ENCODE results near the gene SRSF3.

The SRSF3 gene

DNA sequence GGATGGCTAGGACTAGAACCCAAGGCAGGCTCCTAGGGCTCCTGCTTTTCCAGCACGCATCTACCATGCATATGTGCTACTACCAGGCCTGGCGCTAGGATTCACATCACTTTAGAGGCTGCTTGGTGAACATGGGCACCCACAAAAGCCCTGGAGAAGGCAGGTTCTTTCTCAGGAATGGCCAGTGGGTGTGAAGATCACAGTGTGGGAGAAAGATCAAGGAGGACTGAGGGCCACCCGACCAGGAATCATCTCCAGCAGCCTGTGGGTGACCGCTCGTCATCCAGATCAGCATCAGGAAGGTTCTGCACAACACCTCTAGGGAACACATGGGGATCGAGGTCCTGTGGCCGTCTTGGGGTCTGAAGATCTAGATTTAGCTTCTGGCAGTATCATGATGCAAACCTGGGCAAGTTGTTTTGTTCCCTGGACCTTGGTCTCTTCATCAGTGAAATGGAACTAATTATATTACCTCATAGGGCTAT, 27.3 kb downstream of the SRSF3 start:
- ChIA-PET CTCF (no interaction called here), POLR2A (no interaction called here)
- TF ChIP-seq NFRKB (IDR thresholded peaks at IDR 0.05) (no peak), BHLHE40 (IDR thresholded peaks at IDR 0.05; ENCODE audit: borderline replicate concordance) (no peak)
- DNase-seq (ENCODE audit: extremely low spot score) = no peak

- POLR2A ChIA-PET = interaction anchor here (1.0 kb wide), 1 partner anchor 55 kb away, joined by 3 read pairs; the partner anchor contains the start of gene CDKN1A
These were observed 28.9 kb downstream of the SRSF3 start for GRCh38 chr6:36622901-36623546.

GRCh38 chr6:36623547-36624459, 29.6 kb downstream of the SRSF3 start:
- ChIA-PET POLR2A (interaction anchor here (1.0 to 3.4 kb wide), 2 partner anchors 55 kb away, joined by 3 to 19 read pairs; partner anchors contain the start of gene CDKN1A), CTCF (interaction anchor here (0.8 to 4.5 kb wide), 4 partner anchors 9 to 59 kb away, joined by 3 to 25 read pairs (median 3); partner anchors contain the start of gene CDKN1A)
- TF ChIP-seq L3MBTL2 (conservative IDR thresholded peaks at IDR 0.05) (no peak), ARNT (IDR thresholded peaks at IDR 0.05) (no peak), SP1 (IDR thresholded peaks at IDR 0.05) (no peak), SUZ12 (IDR thresholded peaks at IDR 0.05) (no peak), NFRKB (IDR thresholded peaks at IDR 0.05) (no peak), ELF4 (IDR thresholded peaks at IDR 0.05) (no peak), FOXA1 (IDR thresholded peaks at IDR 0.05) (no peak), CTBP1 (IDR thresholded peaks at IDR 0.05; ENCODE audit: borderline replicate concordance) (no peak), LEF1 (IDR thresholded peaks at IDR 0.05; ENCODE audit: borderline replicate concordance) (no peak), FOXK2 (IDR thresholded peaks at IDR 0.05) (no peak), ZNF384 (IDR thresholded peaks at IDR 0.05) (no peak), TARDBP (IDR thresholded peaks at IDR 0.05) (no peak), PKNOX1 (IDR thresholded peaks at IDR 0.05) (no peak), FOXM1 (IDR thresholded peaks at IDR 0.05; ENCODE audit: borderline replicate concordance) (no peak), BHLHE40 (IDR thresholded peaks at IDR 0.05; ENCODE audit: borderline replicate concordance) (no peak), HDGF (IDR thresholded peaks at IDR 0.05; ENCODE audit: borderline replicate concordance) (no peak)
- peak; percentile 85 for DNase-seq (ENCODE audit: extremely low spot score)

More at GRCh38 chr6:36622901-36623546, 28.9 kb downstream of the SRSF3 start:
- no peak for DNase-seq (ENCODE audit: extremely low spot score)
- CTCF ChIA-PET = interaction anchor here (0.6 to 4.5 kb wide), 2 partner anchors 57 to 941 kb away, joined by 3 to 25 read pairs; partner anchors contain the start of gene CDKN1A
- TF ChIP-seq LEF1 (IDR thresholded peaks at IDR 0.05; ENCODE audit: borderline replicate concordance) (no peak), BHLHE40 (IDR thresholded peaks at IDR 0.05; ENCODE audit: borderline replicate concordance) (no peak), HDGF (IDR thresholded peaks at IDR 0.05; ENCODE audit: borderline replicate concordance) (no peak), SUZ12 (IDR thresholded peaks at IDR 0.05) (no peak), FOXA1 (IDR thresholded peaks at IDR 0.05) (no peak), L3MBTL2 (conservative IDR thresholded peaks at IDR 0.05) (no peak), CTBP1 (IDR thresholded peaks at IDR 0.05; ENCODE audit: borderline replicate concordance) (no peak), TARDBP (IDR thresholded peaks at IDR 0.05) (no peak), FOXK2 (IDR thresholded peaks at IDR 0.05) (no peak)

GRCh38 chr6:36624461-36625157, 30.4 kb downstream of the SRSF3 start:
- TF ChIP-seq TARDBP (IDR thresholded peaks at IDR 0.05) = no peak
- TF ChIP-seq NFRKB (IDR thresholded peaks at IDR 0.05) = no peak
- TF ChIP-seq SP1 (IDR thresholded peaks at IDR 0.05) = no peak
- TF ChIP-seq FOXM1 (IDR thresholded peaks at IDR 0.05; ENCODE audit: borderline replicate concordance) = no peak
- TF ChIP-seq BHLHE40 (IDR thresholded peaks at IDR 0.05; ENCODE audit: borderline replicate concordance) = no peak
- no peak for TF ChIP-seq SUZ12 (IDR thresholded peaks at IDR 0.05)
- no peak for TF ChIP-seq HDGF (IDR thresholded peaks at IDR 0.05; ENCODE audit: borderline replicate concordance)
- no peak for TF ChIP-seq LEF1 (IDR thresholded peaks at IDR 0.05; ENCODE audit: borderline replicate concordance)
- no peak for TF ChIP-seq ARNT (IDR thresholded peaks at IDR 0.05)
- TF ChIP-seq CTBP1 (IDR thresholded peaks at IDR 0.05; ENCODE audit: borderline replicate concordance) = no peak
- TF ChIP-seq FOXA1 (IDR thresholded peaks at IDR 0.05) = no peak
- TF ChIP-seq L3MBTL2 (conservative IDR thresholded peaks at IDR 0.05) = no peak
- ChIA-PET CTCF (interaction anchor here (0.8 to 4.5 kb wide), 4 partner anchors 10 to 58 kb away, joined by 3 to 25 read pairs (median 3); partner anchors contain the start of gene CDKN1A), POLR2A (interaction anchor here (3.4 kb wide), 1 partner anchor 55 kb away, joined by 19 read pairs; the partner anchor contains the start of gene CDKN1A)
- no peak for DNase-seq (ENCODE audit: extremely low spot score)

DNA sequence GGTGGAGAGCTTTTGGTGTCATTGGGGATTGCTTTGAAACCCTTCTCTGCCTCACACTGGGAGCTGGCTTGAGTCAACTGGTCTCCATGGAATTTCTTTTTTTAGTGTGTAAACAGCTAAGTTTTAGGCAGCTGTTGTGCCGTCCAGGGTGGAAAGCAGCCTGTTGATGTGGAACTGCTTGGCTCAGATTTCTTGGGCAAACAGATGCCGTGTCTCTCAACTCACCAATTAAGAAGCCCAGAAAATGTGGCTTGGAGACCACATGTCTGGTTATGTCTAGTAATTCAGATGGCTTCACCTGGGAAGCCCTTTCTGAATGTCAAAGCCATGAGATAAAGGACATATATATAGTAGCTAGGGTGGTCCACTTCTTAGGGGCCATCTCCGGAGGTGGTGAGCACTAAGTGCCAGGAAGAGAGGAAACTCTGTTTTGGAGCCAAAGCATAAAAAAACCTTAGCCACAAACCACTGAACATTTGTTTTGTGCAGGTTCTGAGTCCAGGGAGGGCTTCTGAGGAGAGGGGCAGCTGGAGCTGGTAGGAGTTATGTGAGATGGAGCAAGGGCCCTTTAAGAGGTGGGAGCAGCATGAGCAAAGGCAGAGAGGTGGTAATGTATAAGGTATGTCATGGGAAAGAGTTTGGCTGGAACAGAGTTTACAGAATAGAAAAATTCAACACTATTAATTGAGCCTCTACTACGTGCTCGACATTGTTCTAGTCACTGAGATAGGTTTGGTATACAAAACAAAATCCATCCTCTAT, 31.2 kb downstream of the SRSF3 start:
- no peak for TF ChIP-seq NFRKB (IDR thresholded peaks at IDR 0.05)
- ChIA-PET CTCF (interaction anchor here (0.8 to 4.5 kb wide), 2 partner anchors 20 to 54 kb away, joined by 3 to 25 read pairs; partner anchors contain the start of gene CDKN1A), POLR2A (interaction anchor here (3.4 kb wide), 1 partner anchor 54 kb away, joined by 19 read pairs; the partner anchor contains the start of gene CDKN1A)
- DNase-seq (ENCODE audit: extremely low spot score) = no peak

- no peak for DNase-seq (ENCODE audit: extremely low spot score)
- POLR2A ChIA-PET = interaction anchor here (3.4 kb wide), 1 partner anchor 53 kb away, joined by 19 read pairs; the partner anchor contains the start of gene CDKN1A
- TF ChIP-seq CTBP1 (IDR thresholded peaks at IDR 0.05; ENCODE audit: borderline replicate concordance) (no peak), SP1 (IDR thresholded peaks at IDR 0.05) (no peak), FOXK2 (IDR thresholded peaks at IDR 0.05) (no peak), L3MBTL2 (conservative IDR thresholded peaks at IDR 0.05) (no peak), HDGF (IDR thresholded peaks at IDR 0.05; ENCODE audit: borderline replicate concordance) (no peak), PKNOX1 (IDR thresholded peaks at IDR 0.05) (no peak), TARDBP (IDR thresholded peaks at IDR 0.05) (no peak), LEF1 (IDR thresholded peaks at IDR 0.05; ENCODE audit: borderline replicate concordance) (no peak), ARNT (IDR thresholded peaks at IDR 0.05) (no peak), FOXM1 (IDR thresholded peaks at IDR 0.05; ENCODE audit: borderline replicate concordance) (no peak)
- CTCF ChIA-PET = interaction anchor here (4.5 kb wide), 1 partner anchor 53 kb away, joined by 25 read pairs; the partner anchor contains the start of gene CDKN1A
These were observed 32.5 kb downstream of the SRSF3 start for GRCh38 chr6:36626636-36627035.
